HG03196 (cell line): ENCODE data around the gene UBA52.

Experiments used
- ATAC-seq: cut with Tn5 transposase; IDR thresholded peaks from one replicate; pipeline ENCODE4 v1.9.1; 2021; ENCODE audit not compliant: unreplicated experiment

UBA52 gene

GRCh38 chr19:18607226-18608101 is 35.8 kb downstream of the UBA52 start:
- ATAC-seq = no peak

GRCh38 chr19:18608102-18608804 is 36.6 kb downstream of the UBA52 start:
- no peak for ATAC-seq

- no peak for ATAC-seq
These were observed 37.4 kb downstream of the UBA52 start for GRCh38 chr19:18608805-18609716.

DNA sequence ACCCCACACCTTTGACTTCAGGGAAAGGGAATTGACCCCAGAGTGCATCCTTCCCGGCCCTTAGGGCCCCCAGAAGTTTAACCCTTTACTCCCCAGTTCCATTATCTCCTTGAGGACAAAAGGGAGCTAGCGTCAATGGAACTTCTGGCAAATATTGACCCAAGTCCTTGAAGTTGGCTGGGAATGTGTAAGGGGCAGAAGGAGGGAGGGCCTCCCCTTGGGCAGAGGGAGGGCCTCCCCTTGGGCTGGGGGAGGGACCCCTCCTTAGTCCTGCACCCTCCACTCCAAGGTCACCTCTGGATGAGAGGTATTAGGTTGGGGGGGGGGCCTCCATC is 38.0 kb downstream of the UBA52 start:
- ATAC-seq = no peak

GRCh38 chr19:18610245-18610555 is 38.5 kb downstream of the UBA52 start:
- ATAC-seq = no peak

DNA sequence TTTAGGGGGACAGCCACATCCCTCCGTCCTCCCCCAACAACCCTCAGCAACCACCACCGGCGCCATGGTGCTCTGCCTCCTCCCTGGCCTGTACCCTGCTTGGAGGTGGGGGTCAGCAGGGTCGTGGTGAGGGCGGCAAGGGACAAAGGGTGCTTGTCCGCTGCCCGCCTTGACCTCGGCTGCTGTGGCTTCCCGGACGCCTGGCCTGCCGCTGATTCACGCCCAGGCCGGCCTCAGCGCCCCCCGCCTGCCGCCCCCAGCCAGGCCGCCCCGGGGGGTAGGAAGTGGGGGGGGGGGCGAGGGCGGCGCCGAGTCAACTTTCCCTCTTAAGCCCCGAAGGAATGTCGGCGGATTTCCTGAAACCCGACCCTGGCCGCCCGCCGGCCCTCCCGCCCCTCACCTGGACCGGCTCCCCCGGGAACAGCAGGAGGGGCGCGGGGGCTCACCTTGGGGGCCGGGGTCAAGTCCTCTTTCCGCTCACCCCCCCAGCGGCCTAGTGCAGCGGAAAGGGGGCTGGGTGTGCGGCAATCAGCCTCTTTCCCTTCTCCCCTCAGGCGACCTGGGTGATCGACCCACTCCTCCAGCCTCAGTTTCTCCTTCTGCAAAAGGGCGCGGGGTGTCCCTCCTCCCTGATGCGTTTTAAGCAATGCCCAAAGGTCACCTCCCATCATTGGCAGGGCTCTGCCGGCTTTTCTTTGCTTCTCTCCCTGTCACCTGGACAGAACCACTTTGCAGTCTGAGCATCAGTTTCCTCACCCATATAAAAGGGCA is 39.1 kb downstream of the UBA52 start:
- ATAC-seq = no peak

- ATAC-seq = no peak
These were observed 39.8 kb downstream of the UBA52 start for GRCh38 chr19:18611327-18612050.

DNA sequence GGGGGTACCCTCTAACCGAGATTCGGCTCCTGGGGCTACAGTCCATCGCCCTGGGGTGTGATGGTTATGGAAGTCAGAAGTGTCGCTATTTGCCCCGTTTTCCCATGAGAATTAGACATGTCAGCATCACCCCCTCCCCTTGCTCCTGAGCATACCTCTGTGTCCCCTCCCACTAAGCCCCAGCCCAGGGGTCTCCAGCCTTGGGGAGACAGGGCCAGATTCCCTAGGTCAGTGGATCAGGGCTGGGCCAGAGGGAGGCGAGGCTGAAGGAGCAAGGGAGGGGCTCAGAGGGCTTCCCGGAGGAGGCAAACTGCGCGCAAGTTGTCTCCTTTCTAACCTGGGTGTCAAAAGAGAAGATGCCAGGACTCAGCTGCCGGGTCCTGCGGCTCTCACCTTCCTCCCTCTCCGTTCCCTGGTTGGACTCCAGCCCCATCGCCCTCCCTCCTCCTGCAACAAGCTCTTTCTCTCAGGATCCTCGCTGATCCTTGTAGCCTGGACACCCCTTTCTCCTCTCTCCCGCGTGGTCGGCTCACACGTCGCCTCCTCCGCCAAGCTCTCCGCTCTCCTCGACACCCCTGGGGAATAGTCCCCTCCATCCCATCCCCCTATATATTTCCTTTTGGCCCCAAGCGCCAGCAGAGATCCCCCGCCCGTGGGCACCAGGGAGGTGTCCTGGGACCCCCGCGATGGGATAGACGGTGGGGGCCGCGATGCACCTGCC is 40.6 kb downstream of the UBA52 start:
- no peak for ATAC-seq

DNA sequence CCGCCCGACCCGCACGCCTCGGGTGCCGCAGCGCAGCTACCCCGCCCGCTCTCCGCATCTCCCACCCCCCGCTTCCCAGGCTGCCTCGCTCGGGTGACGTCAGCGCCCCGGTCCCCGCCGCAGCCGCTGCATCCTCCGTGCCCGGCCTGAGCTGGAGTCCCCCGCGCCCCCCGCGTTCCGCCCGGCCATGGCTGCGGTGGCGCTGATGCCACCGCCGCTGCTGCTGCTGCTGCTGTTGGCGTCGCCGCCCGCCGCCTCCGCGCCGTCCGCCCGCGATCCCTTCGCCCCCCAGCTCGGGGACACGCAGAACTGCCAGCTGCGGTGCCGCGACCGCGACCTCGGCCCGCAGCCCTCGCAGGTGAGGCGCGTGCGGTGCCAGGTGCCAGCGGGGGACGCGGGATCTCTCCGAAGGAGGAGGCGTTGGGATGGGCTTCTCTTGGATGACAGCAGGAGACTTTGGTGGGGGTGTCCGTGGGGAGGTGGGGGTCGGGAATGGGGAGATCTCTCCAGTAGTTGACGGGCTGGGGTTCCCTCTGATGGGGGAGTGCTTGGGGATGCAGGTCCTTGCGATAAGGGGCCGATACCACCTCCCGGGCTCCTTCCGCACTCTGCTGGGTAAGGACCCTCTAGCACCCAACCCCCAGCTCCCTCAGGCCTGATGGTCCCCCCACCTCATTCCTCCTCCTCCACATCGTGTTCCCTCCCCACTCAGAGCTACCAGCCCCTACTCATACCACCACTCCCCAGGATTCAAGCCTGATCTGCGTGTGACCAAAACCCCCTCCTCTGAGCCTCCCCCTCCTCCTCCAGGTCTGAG is 41.3 kb downstream of the UBA52 start, which contains the start of gene TMEM59L:
Gene TMEM59L (plus strand): TSS at position 99 of the 817 bp plus-strand sequence. CDS start 89 bp downstream, at position 188.
- ATAC-seq = no peak

DNA sequence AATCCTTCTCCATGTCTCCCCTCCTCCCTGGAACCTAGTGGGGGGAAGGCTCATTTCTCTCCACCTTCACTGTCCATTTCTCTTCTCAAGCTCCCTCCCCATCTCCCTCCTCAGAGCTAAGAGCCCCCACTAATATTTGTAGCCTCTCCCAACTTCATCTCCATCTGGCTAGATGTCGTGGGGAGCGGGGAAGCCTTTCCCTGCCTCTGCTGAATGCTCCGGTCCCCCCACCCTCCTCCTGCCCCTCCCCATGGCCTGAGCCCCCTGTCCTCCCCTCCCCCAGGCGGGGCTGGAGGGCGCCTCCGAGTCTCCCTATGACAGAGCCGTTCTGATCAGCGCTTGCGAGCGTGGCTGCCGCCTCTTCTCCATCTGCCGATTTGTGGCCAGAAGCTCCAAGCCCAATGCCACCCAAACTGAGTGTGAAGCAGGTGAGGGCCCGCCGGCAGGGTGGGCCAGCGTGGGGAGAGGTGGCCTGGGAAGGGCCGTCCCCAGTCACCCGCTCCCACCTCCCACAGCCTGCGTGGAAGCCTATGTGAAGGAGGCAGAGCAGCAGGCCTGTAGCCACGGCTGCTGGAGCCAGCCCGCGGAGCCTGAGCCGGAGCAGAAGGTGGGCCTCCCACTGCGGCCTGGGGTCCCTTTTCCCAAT is 42.1 kb downstream of the UBA52 start:
- ATAC-seq = no peak

DNA sequence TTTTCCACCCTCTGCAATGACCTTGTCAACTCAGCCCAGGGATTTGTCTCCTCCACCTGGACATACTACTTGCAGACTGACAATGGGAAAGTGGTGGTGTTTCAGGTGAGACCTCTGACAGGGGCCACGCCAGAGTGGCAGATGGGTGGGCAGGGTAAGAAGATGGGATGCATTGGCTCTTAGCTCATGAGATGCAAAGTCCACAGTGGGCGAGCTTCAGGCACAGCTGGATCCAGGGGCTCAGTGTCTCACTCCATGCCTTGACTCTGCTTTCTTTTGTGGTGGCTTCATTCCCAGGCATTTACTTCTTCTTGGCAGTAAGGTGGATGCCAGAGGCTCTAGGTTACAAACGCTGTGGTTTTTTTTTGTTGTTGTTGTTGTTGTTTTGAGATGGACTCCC is 44.4 kb downstream of the UBA52 start:
- no peak for ATAC-seq

DNA sequence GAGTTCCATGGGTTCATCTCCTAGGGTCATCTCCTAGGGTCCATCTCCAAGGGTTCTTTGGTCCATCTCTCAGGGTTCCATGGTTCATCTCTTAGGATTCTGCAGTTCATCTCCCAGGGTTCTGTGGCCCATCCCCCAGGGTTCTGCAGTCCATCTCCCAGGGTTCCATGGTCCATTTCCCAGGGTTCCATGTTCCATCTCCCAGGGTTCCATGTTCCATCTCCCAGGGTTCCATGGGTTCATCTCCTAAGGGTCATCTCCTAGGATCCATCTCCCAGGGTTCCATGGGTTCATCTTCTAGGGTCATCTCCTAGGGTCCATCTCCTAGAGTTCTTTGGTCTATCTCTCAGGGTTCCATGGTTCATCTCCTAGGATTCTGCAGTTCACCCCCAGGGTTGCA is 45.9 kb downstream of the UBA52 start:
- no peak for ATAC-seq

DNA sequence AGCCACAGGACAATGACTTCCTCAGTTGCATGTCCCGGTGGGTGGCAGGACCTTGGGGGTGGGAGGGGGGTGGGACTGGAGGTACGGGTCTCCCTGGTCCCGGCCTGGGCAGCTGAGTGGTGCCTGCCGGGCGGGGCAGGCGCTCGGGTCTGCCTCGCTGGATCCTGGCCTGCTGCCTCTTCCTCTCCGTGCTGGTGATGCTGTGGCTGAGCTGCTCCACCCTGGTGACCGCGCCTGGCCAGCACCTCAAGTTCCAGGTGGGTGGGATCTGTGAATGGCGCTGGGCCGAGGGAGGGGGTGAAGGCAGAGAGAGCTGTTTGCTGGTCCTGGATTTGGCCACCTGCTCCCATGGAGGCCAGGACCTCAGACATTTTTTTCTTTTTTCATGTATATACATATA is 46.6 kb downstream of the UBA52 start:
- no peak for ATAC-seq

DNA sequence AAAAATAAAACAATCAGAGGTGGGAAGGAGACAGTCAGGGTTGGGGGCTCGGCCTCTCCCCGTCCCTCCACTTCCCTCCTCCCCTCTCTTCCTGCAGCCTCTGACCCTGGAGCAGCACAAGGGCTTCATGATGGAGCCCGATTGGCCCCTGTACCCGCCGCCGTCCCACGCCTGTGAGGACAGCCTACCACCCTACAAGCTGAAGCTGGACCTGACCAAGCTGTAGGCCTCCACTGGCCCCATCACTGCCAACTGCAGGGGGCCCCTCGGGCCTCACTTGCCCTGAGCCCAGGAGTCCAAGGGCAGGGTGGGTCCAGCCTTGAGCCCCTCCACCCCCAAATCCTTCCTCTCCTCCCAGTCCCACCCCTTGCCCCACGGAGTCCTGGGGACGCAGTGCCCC is 48.7 kb downstream of the UBA52 start:
- no peak for ATAC-seq

DNA sequence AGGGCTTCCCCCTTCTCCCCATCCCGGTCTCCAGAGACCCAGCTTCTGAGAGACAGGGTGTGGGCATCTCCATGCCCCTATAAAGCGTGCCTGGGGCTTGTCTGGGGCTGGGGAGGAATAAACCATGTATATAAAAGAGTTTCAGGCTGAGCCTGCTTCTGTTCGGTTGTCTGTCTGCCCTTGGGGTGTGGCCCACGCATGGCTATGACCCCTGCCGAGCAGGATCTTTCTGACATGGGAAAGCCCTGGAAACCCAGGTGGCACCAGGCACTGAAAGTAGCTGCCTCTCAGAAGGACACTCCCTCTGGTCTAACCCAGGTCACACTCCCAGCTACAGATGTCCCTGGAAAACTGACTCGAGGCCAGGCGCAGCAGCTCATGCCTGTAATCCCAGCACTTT is 49.2 kb downstream of the UBA52 start:
- no peak for ATAC-seq

GRCh38 chr19:18626906-18627305 is 55.2 kb downstream of the UBA52 start:
- ATAC-seq = no peak
